ENCODE data around the gene CDH12.

Gene CDH12

DNA sequence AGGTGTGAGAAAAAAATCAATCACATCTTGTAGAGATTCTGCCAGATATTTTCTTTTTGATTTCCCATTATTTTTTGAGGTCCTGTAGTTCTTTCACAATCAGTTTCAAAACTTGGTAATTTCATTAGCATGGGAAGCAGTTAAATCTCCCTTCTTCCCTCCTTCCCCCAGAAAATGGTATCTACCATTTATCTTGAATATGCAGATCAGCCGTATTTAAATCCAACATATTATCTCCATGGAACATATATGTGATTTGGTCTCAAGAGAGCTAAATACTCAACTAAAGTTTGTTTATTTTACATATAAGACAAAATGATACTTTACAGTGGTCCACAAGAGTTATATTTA, 1034.8 kb downstream of the CDH12 start:
- no peak for DNase-seq (ENCODE audit: low spot score)

DNA sequence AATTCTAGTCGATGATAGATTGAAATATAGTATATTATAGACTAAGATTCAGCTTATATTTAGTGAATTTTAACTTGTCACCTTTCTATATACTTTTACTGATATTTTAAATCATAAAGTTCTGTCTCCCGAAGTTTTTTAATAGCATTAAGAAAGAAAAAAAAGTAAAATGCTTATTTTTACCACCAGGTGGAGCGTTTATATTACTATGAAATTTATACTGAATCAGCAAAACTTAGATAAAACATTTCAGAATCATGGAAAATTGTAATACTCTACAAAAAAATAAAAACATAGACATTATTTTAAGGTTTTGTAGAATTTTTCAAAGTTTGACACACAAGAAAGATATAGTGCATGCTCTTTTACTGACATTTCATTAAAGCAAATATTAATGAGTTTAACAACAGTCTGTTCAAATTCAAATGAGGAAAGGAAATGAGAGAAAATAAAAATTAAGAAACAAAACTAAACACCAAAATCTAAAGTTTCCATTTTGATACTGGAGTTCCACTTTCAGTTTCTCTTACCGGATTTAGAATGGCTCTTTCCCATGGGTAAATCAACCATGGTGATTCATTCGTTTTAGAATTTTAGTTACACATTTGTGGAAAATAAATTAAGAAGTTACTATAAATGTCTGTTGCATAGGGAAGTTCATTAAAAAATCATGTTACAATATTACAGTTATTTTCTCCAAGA, 1035.3 kb downstream of the CDH12 start:
- DNase-seq (ENCODE audit: low spot score): no peak

DNA sequence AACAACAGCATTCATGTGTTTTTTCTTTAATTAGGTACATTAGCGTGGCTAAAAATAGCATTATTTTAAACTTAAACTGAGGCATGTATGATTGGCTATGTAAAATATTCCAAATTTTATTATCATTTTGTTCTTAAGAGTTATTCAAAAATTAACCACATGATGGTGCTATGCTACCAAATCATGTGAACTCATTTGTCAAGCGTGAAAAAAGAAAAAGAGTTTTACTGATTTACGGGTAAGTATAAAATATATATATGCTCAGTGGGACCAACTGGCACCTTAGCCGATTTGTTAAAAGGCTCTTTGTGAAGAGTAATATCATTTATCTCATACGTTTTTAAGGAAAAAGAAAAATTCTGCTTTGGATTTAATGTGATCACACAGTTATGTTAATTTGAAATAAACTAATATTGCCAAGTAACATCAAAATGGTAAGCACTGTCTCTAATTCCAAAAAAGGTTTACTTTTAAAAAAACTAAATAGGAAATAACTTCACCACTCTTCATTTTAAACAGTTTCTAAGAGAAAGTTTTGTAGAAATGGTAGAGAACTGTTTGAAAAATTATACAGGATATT, 1042.3 kb downstream of the CDH12 start:
- no peak for DNase-seq (ENCODE audit: low spot score)

DNA sequence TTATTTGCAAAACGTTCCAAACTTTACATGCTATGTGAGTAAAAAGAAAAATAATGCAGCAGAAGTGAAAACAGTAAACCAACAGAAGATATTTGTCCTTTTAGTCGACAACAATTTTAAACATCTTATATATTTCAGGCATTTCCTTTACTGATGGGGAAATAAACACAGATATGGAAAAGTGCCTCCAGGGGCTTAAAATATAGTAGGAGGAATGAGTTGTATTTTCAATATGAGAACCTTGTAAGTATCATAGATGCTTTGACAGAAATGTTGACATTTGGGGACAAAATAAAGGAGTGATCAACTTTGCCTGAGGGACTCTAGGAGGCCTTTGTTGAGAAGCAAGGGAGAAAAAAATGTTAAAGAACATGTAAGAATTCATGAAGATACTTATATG, 1043.5 kb downstream of the CDH12 start:
- no peak for DNase-seq (ENCODE audit: low spot score)

DNA sequence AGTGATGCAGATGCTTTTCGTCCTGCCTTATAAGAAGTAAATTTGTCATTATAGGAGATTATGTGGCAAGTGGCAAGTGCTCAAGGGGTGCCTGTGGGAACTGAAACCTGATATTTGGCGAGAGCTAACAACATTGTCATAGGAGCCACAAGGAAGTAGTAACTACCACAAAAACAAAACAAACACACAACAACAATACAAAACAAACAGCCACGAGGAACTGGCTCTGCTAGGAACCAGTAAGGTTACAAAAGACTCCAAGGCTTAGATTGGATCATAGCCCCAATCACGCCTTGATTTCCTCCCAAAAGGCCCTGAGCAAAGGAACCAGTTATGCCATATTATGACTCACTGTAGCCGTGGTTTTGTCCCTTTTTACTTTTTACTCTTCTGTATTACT, 1045.2 kb downstream of the CDH12 start:
- DNase-seq (ENCODE audit: low spot score): no peak

DNA sequence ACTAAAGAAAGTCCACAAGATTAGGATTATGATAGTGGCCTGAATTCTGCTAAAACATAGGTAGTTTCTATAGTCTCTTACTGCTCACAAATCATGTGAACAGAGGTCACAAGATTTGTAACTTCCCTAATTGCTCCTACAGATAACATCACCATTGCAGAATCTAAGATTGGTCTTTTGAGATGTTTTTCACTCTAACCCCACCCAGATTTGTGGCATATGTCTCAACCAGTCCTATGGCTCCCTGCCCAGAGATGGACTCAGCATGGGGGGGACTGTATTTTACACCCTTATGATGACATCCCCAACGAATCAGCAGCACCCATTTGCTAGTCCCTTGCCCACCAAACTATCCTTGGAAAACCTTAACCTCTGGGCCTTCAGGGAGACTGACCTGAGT, 1046.2 kb downstream of the CDH12 start:
- DNase-seq (ENCODE audit: low spot score): no peak

DNA sequence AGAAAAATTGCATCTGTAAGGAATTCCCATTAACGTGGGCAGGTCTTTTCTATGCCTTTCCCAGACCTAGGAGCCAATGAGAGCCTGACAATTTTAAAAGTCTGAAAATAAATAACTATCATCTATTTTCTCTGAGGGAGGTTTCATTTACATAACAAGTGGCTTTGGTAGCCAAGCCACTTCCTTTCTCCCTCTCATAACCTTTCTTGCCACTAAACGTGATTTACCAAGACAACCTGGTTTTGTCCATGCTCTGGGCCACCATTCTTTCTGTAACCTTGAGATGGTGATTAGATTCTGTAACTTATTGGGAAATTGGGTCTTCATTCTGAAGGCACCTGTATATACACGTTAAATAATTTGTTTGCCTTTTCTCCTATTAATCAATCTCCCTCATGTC, 1046.9 kb downstream of the CDH12 start:
- DNase-seq (ENCODE audit: low spot score): no peak

DNA sequence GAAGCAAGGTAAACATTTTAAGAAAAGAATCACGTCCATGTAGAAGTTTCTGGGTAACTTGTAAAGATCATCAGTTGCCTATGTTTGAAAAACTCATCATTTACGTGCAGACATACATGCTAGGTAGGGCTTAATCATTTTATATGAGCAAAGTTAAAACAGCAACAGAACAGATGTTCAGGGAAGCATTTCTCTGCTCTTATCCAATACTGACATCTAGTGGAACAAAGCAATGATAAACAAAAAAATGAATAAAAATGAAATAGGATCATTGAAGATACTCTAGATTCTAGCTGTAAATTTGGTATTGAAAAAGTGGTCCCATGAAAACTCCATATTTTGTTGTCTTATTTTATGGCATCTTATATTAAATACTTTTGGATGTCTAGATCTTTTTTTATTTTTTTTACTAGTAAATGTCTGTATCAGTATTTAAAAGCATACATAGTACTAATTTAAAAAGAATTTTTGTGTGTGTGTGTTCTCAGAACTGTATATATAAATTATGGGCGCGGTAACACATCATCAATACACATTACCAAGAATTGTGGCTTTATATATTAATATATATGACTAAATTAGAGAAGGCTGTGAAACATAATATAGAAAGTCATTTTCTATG, 1050.2 kb downstream of the CDH12 start:
- no peak for DNase-seq (ENCODE audit: low spot score)

DNA sequence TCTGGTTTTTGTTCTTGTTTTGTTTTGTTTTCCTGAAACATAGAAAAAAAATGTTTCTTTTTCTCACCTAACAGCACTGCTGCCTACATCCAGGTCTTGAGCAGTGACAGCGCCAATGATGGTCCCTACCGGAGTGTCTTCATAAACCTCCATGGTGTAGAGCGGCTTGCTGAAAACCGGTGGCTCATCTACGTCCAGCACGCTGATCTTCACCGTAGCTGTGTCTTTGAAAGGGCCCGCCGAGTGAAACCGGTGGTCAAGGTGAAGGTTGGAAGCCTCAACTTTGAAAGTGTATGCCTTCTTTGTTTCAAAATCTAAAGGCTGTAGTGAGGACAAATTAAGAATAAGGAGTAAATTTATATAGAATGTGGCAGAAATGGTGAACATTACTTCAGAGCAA, 1051.0 kb downstream of the CDH12 start:
- DNase-seq (ENCODE audit: low spot score): no peak

DNA sequence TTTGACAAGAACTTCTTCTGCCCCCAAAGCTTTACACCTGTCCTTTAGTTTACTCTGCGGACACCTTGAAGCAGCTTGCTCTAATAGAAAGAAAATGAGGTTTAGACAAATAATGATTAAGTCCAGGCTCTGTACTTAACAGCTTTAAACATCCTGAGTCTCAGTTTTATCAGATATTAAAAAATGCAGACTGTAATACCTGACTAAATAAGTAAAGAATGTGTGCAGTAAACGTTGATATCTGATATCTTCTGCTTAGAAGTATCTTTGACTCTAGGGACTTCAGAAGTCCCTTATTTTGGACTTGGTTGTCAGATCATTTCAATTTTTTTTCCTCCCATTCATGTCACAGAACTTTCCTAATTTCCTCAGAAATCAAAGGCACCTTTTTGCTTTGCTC, 1060.4 kb downstream of the CDH12 start:
- DNase-seq (ENCODE audit: low spot score): no peak

DNA sequence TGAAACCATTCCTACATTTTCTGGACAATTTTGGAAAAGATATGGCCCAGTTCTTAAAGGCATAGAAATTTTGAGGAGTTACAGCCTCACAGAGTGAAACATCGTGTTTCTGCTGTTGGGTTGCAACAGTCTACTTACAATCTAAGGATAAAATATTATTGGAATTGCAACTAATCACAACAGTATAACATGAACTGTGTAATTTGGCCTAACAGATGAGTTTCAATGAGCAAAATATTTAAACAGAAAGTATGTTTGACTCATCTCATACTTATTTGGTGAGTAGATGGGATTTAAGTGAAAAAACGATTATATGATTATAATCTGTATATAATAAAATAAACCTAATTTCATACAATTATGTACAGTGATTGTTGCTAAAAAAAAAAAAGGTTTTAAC, 1061.8 kb downstream of the CDH12 start:
- DNase-seq (ENCODE audit: low spot score): no peak

DNA sequence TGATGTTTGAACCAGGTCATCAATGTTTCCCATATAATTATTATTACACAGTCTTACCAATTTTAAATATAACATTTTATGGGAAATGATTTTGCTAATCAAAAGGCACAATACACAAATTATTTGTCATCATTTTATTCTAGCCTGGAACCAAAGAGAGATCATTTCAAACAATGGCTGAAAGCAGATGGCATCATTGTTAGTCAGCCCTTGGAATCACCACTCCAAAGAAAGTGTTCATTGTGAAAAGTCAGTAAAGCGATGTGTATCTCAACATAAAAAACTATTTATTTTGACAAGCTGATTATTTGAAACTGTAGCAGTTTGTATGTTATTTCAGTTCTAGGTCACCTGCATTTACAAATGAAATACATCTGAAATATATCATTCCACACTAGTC, 1068.7 kb downstream of the CDH12 start:
- no peak for DNase-seq (ENCODE audit: low spot score)

DNA sequence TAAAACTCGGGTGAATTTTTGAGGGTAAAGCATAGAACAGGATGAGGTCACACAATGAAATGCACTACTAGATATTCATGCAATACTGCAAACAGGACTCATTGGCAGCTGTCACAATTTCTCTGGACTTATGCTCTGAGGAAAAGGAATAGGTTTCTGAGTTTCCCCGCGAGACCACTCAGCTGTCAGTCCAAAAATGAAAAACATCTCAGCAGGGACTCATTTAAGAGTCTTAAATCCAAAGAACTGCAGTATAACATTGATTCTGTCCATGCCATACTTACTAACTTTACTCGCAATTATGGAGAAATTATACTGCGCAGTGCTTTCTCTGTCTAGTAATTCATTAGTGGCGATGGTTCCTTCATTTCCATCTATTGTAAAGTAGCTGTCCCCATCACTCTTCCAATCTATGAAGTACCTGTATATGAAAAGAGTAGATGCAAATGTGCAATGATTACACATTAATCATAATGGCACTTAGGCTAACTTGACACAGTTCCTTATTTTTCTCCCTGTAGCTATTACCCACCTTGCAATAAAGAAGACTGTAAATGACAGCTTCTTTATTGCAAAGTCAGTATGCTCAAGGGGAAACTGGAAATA, 1070.0 kb downstream of the CDH12 start:
- no peak for DNase-seq (ENCODE audit: low spot score)

DNA sequence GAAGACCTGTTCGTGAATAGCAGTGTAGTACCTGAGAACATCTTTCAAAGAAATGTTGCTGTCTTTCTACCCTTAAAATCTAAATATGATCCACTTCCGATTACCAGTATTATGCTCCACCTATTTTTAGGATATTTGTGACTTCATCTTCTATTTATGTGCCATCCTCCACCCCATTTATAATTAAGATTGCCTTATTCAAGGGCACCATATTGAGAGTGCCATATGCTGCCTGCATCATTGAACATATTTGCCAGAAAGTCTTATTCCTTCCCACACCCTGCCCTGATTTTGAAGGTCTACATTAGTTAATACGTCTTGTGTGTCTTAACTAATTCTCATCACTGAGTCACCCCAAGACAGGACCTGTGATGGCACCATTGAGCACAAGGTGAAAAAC, 1076.7 kb downstream of the CDH12 start:
- DNase-seq (ENCODE audit: low spot score): no peak

DNA sequence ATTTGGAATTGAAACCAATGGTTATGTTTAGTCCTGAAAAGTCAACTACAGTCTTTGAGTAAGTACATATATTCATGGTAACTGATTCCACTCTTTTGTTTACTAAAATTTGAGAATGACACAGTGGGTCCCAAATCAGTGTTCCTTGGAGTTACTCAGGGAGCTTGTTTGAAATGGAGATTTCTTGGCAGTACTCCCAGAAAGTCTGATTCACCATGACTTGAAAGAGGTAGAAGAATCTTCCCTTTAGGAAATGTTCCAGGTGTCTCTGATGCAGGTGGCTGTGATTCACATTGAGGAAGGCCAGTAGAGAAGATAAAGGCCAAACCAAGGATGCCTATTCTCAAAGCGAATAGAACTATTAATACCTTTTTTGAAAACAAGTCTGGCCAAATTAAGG, 1078.3 kb downstream of the CDH12 start:
- no peak for DNase-seq (ENCODE audit: low spot score)

DNA sequence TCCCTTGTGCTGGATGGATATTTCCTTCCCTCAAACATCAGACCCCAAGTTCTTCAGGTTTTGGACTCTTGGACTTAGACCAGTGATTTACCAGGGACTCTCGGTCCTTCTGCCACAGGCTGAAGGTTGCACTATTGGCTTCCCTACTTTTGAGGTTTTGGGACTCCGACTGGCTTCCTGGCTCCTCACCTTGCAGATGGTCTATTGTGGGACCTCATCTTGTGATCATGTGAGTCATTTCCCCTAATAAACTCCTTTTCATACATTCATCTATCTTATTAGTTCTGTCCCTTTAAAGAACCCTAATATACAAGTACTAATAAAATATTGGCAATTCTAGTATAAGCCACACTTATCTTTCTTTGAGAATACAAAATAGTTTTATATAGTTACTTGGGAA, 1078.9 kb downstream of the CDH12 start:
- no peak for DNase-seq (ENCODE audit: low spot score)

DNA sequence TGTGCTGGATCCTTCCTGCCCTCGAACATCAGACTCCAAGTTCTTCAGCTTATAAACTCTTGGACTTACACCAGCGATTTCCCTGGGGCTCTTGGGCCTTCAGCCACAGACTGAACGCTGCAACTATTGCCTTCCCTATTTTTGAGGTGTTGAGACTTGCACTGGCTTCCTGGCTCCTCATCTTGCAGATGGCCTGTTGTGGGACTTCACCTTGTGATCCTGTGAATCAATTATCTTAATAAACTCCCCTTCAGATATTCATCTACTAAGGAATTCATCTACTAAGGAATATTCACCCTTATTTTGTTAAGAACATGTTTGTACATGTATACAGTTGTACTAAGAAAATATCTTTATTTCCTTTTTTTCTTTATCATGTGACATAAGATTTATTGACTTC, 1079.7 kb downstream of the CDH12 start:
- no peak for DNase-seq (ENCODE audit: low spot score)

DNA sequence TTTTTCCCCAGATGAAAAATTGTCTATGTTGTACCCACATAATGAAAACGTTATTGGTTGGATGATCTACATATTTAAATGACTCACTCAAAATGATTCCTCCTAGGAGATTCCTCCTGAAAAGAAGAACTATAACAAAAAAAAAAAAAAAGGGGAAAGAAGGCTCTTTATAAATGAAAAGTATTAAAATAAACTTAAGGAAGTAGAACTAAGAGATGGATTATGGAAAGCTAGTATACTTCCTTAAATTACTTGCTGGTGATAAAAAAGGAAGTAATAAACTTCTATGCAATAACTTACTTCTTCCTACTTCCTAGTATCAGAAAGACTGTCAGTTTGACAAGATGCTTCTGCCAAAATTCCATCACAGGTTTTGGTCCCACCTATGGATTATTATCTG, 1087.7 kb downstream of the CDH12 start:
- DNase-seq (ENCODE audit: low spot score): no peak

DNA sequence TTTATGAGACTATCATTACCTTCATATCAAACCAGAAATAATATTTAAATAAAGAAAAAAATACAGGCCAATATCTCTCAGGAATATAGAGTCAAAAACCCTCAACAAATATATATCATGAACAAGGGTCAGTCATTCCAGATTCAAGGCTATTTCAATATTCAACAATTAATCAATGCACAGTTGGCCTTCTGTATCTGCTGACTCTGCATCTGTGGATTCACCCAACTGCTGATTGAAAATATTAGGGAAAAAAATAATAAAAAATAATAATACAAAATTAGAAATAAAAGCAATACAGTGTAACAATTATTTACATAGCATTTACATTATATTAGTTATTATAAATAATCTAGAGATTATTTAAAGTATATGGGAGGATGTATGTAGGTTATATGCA, 1114.0 kb downstream of the CDH12 start:
- DNase-seq (ENCODE audit: low spot score): no peak

DNA sequence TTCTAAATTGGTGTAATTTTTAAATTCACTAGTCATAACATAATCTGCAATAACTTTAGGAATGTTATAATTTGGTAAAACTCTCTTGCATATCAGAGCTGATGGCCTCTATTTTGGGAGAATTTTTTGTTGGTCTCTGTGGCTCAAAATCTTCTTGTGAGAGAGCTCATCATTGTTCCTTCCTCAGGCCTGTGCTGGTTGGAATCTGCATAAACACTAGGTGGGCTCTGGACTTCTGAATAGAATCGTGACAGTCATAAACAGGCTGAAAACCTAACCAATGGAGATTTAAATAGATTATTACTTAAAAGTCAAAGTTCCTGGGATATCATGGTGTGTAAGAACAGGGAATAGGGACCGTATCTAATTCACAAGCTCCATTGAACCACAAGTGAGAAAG, 1129.6 kb downstream of the CDH12 start:
- DNase-seq (ENCODE audit: low spot score): no peak

DNA sequence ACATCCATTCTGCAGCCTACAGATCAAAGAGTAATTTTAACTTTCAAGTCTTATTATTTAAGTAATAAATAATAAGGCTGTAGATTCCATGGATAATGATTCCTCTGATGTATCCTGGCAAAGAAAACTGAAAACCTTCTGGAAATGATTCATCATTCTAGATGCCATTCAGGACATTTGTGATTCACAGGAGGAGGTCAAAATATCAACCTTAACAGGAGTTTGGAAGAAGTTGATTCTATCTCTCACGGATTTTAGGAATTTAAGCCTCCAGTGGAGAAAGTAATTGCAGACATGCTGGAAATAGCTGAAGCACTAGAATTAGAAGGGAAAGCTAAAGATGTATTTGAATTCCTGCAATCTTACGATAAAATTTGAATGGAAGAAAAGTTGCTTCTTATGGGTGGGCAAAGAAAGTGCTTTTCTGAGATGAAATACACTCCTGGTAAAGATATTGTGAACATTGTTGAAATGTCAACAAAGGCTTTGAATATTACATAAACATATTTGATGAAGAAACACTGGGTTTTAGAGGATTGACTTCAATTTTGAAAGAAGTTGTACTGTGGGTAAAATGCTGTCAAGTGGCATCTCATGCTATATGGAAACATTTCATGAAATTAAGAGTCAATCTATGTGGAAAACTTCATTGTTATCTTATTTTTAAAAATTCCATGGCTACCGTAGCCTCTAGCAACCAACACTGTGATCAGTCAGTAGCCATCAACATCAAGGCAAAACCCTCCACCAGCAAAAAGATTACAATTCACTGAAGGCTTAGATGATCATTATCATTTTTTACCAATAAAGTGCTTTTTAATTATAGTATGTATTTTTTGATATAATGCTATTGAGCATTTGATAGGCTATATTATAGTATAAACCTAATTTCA, 1141.0 kb downstream of the CDH12 start:
- no peak for DNase-seq (ENCODE audit: low spot score)

DNA sequence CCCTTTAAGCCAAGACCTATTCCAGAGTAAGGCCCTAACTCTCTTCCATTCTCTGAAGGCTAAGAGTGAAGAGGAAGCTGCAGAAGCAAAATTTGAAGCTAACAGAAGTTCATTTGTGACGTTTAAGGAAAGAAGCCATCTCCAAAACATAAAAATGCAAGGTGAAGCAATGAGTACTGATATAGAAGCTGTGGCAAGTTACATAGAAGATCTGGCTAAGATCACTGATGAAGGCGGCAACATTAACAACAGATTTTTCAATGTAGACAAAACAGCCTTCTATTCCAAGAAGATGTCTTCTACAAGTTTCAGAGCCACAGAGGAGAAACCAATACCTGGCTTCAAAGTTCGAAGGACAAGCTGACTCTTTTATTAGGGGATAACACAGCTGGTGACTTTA, 1143.4 kb downstream of the CDH12 start:
- no peak for DNase-seq (ENCODE audit: low spot score)

Data from AG08396 (cell line).